ENCODE results near the gene BCAR3. TPM values are rescaled to one million over a fixed set of nuclear protein-coding genes. Genes with fewer than 3 reads are reported as not detected.
A peak's percentile ranks its signal among the peaks of the same experiment; 100 is the strongest.
"Not testable (repeated sequence)": the region's sequence is repeated elsewhere in the genome, so short reads cannot be mapped to it uniquely, and the experiment has no call there.

Gene BCAR3
- total RNA-seq, 1 donor: 32.0 TPM

- no peak for DNase-seq (ENCODE audit: low read depth)
- TF ChIP-seq CTCF (IDR thresholded peaks at IDR 0.05; ENCODE audit: insufficient read depth, low read depth, low read length): no peak
- H3K4me3 ChIP-seq (ENCODE audit: low read depth, low read length): no peak overlapping the region
These were observed 121.9 kb downstream of the BCAR3 start for GRCh38 chr1:93559695-93560094.

DNA sequence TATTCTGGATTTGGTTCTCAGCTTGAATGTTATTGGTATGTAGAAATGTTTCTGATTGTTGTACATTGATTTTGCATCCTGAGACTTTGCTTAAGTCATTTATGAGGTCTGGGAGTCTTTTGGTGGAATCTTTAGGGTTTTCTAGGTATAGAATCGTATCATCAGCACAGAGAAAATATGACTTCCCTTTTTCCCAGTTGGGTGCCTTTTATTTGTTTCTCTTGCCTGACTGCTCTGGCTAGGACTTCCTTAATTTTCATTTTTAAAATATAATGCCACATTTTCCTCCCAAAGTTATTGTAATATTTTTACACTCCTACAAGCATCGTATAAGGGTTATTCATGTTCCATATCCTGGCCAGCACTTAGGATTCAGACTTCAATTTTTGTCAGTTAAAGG, 122.6 kb downstream of the BCAR3 start:
- DNase-seq (ENCODE audit: low read depth): no peak

DNA sequence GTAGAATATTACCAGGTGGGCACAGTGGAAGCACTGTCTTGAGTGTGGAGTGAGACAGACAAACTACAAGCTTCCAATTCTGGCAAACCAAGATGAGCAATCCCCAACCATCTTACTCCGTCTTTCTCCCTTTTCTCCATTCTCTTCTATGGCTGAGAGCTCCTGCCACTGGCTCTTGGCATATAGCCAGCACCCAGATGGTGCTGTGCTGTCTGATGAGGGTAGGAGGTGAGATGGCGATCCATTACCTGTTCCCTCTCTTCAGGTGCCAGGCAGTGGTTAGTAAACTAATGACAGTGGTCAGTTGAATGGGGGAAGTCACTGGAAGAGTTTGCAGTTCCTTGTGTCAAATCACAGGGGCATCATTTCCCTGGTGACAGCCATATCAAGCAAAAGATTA, 125.3 kb downstream of the BCAR3 start:
- TF ChIP-seq CTCF (IDR thresholded peaks at IDR 0.05; ENCODE audit: insufficient read depth, low read depth, low read length): no peak
- no peak overlapping the region for H3K4me3 ChIP-seq (ENCODE audit: low read depth, low read length)

More for the DNA sequence above, 122.6 kb downstream of the BCAR3 start:
- no peak overlapping the region for H3K4me3 ChIP-seq (ENCODE audit: low read depth, low read length)
- no peak for TF ChIP-seq CTCF (IDR thresholded peaks at IDR 0.05; ENCODE audit: insufficient read depth, low read depth, low read length)

DNA sequence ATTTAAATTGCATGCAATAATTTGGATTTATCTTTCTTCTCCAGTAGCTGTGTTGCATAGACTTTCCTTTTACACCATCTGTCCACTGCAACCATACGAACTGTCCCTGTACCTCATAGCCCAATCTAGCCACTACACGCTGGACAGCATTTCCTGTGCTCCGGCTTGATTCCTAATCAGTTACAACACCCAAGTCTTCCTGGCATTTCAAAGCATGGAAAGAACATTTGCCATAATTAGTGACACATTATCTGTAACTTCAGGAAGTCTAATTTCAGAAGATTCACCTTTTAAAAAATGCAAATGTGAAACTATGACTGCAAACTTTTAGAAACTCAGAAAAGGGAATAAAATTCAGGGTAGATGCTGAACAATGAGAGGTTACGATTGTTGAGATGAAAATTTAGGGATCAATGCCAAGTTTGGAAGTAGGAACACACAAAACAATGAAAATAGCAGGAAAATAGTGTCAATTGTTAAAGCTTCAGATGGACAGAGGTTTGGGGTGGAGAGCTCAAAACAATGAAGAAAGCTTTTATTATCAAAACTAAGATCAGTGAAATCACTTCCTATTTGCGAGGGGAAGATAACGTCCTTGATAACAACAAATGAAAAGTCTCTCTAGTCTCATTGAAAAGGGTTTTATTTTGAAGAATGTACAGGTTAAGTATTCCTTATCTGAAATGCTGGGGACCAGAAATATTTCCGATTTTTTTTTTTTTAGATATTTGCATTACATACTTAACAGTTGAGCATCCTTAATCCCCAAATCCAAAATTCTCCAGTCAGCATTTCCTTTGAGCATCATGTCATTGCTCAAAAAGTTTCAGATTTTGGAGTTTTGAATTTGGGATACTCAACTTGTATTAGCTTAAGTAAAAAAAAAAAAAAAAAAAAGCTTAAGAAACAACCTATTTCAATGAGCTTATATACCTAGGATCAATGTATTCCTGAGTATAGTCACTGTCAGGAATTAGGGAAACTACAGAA, 126.5 kb downstream of the BCAR3 start:
- H3K4me3 ChIP-seq (ENCODE audit: low read depth, low read length): no peak overlapping the region
- peak; percentile 17 for DNase-seq (ENCODE audit: low read depth)
- no peak for TF ChIP-seq CTCF (IDR thresholded peaks at IDR 0.05; ENCODE audit: insufficient read depth, low read depth, low read length)

More for the DNA sequence above, 125.3 kb downstream of the BCAR3 start:
- no peak for DNase-seq (ENCODE audit: low read depth)

GRCh38 chr1:93553886-93554490, 127.6 kb downstream of the BCAR3 start:
- DNase-seq (ENCODE audit: low read depth): peak; percentile 78
- not testable (repeated sequence) for H3K4me3 ChIP-seq (ENCODE audit: low read depth, low read length)

GRCh38 chr1:93552741-93553455, 128.7 kb downstream of the BCAR3 start:
- H3K4me3 ChIP-seq (ENCODE audit: low read depth, low read length): no peak overlapping the region
- peak; percentile 41 for DNase-seq (ENCODE audit: low read depth)
- TF ChIP-seq CTCF (IDR thresholded peaks at IDR 0.05; ENCODE audit: insufficient read depth, low read depth, low read length): no peak

- TF ChIP-seq CTCF (IDR thresholded peaks at IDR 0.05; ENCODE audit: insufficient read depth, low read depth, low read length): no peak
- no peak overlapping the region for H3K4me3 ChIP-seq (ENCODE audit: low read depth, low read length)
- no peak for DNase-seq (ENCODE audit: low read depth)
These were observed 131.8 kb downstream of the BCAR3 start for GRCh38 chr1:93549811-93550210.
